Astrocyte of the cerebellum (primary cell): ENCODE data around the gene CEP85.
"Not testable (repeated sequence)": the region's sequence is repeated elsewhere in the genome, so short reads cannot be mapped to it uniquely, and the experiment has no call there.

ENCODE experiments used
- DNase-seq: peaks from one replicate; pipeline ENCODE4 v3.0.0-alpha.2; 2011; ENCODE audit warnings: low read depth
- H3K4me3 ChIP-seq: 2 replicates; pipeline ENCODE4 v1.5.1; 2011; ENCODE audit warnings: mild to moderate bottlenecking, low read depth, low read length, moderate library complexity
- in situ Hi-C: cut with HindIII; loops from 2 replicates; pipeline ENCODE4 v1.10.0; 2017; ENCODE audit warnings: low sequenced_read_pairs
- TF ChIP-seq, protein P1 (sequence below): IDR thresholded peaks from 2 replicates; pipeline ENCODE4 v1.5.1; 2012; ENCODE audit warnings: low read length, low read depth, moderate library complexity, mild to moderate bottlenecking; ENCODE audit errors: missing control alignments

The CEP85 gene

DNA sequence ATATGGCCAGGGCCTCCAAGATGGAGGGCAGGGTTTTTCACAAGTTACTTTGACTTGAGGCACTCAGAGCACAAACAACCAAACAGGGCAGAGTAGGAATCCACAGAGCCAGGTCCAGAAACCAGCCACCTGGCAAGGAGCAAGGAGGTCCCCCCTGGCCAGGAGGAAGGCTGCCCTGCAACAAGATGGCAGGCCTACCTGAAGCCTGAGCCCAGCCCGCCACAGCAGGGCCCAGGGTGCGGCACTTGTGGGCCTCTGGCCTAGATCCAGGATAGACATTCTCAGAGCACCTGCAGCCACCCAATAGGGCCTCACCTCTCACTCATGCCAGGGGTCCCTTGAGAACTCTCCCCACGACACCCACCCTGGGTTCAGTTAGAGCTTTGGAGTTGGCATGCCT lies 57.4 kb downstream of the CEP85 start:
- in situ Hi-C loops, result no loop called here
- no peak for DNase-seq
- TF ChIP-seq, protein P1, sequence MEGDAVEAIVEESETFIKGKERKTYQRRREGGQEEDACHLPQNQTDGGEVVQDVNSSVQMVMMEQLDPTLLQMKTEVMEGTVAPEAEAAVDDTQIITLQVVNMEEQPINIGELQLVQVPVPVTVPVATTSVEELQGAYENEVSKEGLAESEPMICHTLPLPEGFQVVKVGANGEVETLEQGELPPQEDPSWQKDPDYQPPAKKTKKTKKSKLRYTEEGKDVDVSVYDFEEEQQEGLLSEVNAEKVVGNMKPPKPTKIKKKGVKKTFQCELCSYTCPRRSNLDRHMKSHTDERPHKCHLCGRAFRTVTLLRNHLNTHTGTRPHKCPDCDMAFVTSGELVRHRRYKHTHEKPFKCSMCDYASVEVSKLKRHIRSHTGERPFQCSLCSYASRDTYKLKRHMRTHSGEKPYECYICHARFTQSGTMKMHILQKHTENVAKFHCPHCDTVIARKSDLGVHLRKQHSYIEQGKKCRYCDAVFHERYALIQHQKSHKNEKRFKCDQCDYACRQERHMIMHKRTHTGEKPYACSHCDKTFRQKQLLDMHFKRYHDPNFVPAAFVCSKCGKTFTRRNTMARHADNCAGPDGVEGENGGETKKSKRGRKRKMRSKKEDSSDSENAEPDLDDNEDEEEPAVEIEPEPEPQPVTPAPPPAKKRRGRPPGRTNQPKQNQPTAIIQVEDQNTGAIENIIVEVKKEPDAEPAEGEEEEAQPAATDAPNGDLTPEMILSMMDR, result no peak
- no peak overlapping the region for H3K4me3 ChIP-seq

DNA sequence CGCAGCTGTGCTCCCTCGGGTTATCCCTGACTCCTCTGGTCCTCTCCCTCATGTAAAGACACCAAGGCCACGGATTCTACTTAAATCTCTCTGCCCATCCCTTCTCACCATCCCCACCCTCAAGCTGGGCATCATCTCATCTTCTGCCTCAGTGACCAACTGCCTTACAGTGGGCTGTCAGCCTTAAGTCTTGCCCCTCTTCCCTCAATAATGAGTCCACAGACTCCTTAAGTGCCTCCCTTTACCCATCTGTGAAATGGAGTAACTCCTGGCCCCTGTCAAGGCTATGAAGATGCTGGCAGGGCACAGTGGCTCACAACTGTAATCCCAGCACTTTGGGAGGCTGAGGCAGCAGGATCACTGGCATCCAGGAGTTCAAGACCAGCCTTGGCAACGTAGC lies 57.9 kb downstream of the CEP85 start:
- in situ Hi-C loops, result no loop called here
- TF ChIP-seq, protein P1, result no peak
- H3K4me3 ChIP-seq, result no peak overlapping the region
- no peak for DNase-seq

GRCh38 chr1:26292735-26293134 lies 58.7 kb downstream of the CEP85 start:
- in situ Hi-C loops, DNase-seq, H3K4me3 ChIP-seq: not testable (repeated sequence)

DNA sequence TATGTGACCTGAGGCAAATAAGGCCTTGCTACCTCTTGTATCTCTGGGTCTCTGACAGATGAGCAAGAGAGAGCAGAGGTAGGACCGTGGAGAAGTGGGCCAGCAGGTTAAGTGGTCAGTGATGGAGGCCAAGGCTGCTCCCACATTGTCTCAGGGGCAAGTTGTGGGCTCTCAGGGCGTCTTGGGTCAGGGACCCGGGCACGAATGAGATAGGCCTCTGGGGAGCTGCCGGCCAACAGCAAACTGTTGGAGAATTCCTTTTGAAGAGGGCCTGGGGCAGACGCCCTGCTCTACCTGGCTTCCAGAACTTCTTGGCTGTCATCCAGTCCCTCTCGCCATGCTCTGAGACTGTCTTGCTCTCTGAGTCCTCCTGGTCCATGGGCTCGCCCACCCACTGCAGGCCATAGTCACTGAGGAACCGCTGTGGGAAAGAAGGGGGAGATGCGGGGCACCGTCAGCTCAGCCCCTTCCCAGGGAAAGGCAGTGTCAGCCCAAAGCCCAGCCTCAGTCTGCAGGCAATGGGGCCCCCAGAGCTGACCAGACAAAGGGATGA lies 60.0 kb downstream of the CEP85 start:
- H3K4me3 ChIP-seq, result no peak overlapping the region
- in situ Hi-C loops, result no loop called here
- no peak for DNase-seq
- TF ChIP-seq, protein P1, result no peak

GRCh38 chr1:26295194-26296138 lies 61.5 kb downstream of the CEP85 start:
- DNase-seq, result no peak
- H3K4me3 ChIP-seq, result no peak overlapping the region
- TF ChIP-seq, protein P1, result no peak
- in situ Hi-C loops, result no loop called here

DNA sequence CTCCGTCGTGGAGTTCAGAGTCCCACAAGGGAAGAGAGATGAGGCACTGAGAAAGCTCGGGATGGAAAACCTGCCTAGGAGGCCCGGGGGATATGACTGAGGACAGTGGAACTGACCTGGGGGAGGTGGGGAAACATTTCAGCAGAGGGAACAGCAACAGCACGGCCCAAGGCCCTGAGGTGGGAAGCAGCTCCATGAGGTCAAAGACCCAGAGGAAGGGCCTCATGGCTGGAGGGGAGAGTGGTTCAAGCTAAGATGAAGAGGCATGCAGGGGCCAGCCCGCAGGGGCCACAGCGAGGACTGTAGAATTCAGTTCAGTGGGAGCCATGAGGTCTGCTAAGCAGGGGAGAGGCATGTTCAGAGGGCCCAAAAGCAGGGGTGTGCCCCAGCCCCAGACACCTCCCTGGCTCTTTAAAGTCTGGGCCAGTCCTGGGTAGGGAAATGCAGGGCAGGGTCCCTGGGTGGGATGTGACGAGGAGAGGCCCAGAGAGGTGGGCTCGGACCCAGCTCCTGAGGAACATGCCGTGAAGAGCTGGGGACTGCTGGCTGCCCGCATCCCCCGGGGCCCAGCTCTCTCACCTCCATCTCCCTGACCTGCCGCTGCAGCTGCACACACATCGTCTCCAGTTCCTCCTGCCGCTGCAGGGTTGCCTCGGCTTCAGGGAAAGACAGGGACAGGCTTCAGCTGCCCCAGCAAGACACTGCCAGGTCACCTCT lies 62.5 kb downstream of the CEP85 start:
- in situ Hi-C loops, result no loop called here
- TF ChIP-seq, protein P1, result no peak
- no peak for DNase-seq
- no peak overlapping the region for H3K4me3 ChIP-seq
